Measurements from ENCODE around the gene GCLM. TPM values are rescaled to one million over a fixed set of nuclear protein-coding genes. Genes with fewer than 3 reads are reported as not detected.

Gene GCLM
- total RNA-seq, 1 experiment from 2014 or later = 14.1 TPM

- H3K27me3 Mint-ChIP-seq (ENCODE audit: low read depth) = peaks cover 3% of the 10 kb centered on the region; the same call in 1 of the 2 replicates
- TF ChIP-seq ATF6 (CRISPR knock-in tag; IDR thresholded peaks at IDR 0.05) (no peak), NFYB (CRISPR knock-in tag; conservative IDR thresholded peaks at IDR 0.05; ENCODE audit: low read depth) (no peak), ZBTB43 (CRISPR knock-in tag; IDR thresholded peaks at IDR 0.05) (no peak), EMX1 (CRISPR knock-in tag; IDR thresholded peaks at IDR 0.05) (no peak), SOX15 (CRISPR knock-in tag; IDR thresholded peaks at IDR 0.05) (no peak), TEAD1 (CRISPR knock-in tag; IDR thresholded peaks at IDR 0.05) (no peak), ZNF512 (CRISPR knock-in tag; IDR thresholded peaks at IDR 0.05; ENCODE audit: borderline replicate concordance) (no peak), SMAD4 (CRISPR knock-in tag; IDR thresholded peaks at IDR 0.05) (no peak), ATF1 (CRISPR knock-in tag; IDR thresholded peaks at IDR 0.05) (no peak), OVOL2 (CRISPR knock-in tag; IDR thresholded peaks at IDR 0.05; ENCODE audit: borderline replicate concordance) (no peak), ZNF671 (CRISPR knock-in tag; IDR thresholded peaks at IDR 0.05) (no peak), PRRX2 (CRISPR knock-in tag; IDR thresholded peaks at IDR 0.05) (no peak), ETV6 (CRISPR knock-in tag; IDR thresholded peaks at IDR 0.05) (no peak), CBFB (CRISPR knock-in tag; IDR thresholded peaks at IDR 0.05; ENCODE audit: low read depth) (no peak), PRDM15 (CRISPR knock-in tag; IDR thresholded peaks at IDR 0.05) (no peak)
- TF ChIP-seq, protein P1, sequence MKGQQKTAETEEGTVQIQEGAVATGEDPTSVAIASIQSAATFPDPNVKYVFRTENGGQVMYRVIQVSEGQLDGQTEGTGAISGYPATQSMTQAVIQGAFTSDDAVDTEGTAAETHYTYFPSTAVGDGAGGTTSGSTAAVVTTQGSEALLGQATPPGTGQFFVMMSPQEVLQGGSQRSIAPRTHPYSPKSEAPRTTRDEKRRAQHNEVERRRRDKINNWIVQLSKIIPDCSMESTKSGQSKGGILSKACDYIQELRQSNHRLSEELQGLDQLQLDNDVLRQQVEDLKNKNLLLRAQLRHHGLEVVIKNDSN (CRISPR knock-in tag; IDR thresholded peaks at IDR 0.05) = no peak
- TF ChIP-seq, protein P2, sequence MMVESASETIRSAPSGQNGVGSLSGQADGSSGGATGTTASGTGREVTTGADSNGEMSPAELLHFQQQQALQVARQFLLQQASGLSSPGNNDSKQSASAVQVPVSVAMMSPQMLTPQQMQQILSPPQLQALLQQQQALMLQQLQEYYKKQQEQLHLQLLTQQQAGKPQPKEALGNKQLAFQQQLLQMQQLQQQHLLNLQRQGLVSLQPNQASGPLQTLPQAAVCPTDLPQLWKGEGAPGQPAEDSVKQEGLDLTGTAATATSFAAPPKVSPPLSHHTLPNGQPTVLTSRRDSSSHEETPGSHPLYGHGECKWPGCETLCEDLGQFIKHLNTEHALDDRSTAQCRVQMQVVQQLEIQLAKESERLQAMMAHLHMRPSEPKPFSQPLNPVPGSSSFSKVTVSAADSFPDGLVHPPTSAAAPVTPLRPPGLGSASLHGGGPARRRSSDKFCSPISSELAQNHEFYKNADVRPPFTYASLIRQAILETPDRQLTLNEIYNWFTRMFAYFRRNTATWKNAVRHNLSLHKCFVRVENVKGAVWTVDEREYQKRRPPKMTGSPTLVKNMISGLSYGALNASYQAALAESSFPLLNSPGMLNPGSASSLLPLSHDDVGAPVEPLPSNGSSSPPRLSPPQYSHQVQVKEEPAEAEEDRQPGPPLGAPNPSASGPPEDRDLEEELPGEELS (CRISPR knock-in tag; IDR thresholded peaks at IDR 0.05) = no peak
- ChIA-PET POLR2A (no interaction called here), CTCF (no interaction called here)
- no peak for DNase-seq (ENCODE audit: low spot score)
- ATAC-seq = no peak
- no peak overlapping the region for H3K4me3 Mint-ChIP-seq
- H3K9me3 Mint-ChIP-seq = peaks cover 40% of the 10 kb centered on the region
- H3K36me3 Mint-ChIP-seq = peaks cover 45% of the 10 kb centered on the region
- H3K27ac Mint-ChIP-seq = no peak overlapping the region
- peaks cover 17% of the 10 kb centered on the region for H3K4me1 Mint-ChIP-seq
Observed at GRCh38 chr1:93839307-93839706, 69.9 kb downstream of the GCLM start.
